HG03460 (cell line): ENCODE results near the gene C6orf141.
"Not testable (repeated sequence)": the region's sequence is repeated elsewhere in the genome, so short reads cannot be mapped to it uniquely, and the experiment has no call there.

Source experiments
- ATAC-seq: cut with Tn5 transposase; IDR thresholded peaks from one replicate; pipeline ENCODE4 v1.9.1; 2021; ENCODE audit not compliant: unreplicated experiment

C6orf141 gene

DNA sequence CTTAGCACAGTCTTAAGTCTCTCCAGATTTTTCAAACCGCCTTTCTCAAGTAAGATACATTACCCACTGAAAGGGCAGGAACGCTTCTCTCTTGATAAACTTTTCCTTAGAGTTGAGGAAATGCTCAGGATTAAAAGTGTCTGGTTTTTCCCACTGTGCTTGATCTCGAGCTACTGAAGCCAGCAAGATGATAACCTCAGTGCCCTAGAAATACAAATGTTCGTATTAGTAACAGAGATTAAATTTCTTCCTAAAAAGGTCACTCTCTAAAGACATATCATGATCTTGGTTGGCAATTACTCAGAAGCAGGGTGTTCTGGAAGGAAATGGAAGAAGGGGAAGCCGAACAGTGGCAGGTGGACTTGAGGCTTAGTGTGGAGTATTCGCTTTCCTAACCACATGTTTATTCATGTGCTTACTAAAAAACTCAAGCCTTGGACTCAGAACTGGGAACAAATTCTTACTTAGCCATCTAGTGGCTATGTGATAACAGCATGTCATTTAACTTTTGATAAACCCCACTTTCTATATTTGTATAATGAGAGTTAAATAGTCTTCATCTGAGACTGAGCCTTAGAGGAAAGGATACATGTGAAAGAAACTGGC lies 20.1 kb downstream of the C6orf141 start:
- ATAC-seq: no peak

- no peak for ATAC-seq
Observed at GRCh38 chr6:49576618-49577017, 26.1 kb downstream of the C6orf141 start.

GRCh38 chr6:49579649-49580048 lies 29.2 kb downstream of the C6orf141 start:
- ATAC-seq: no peak

- no peak for ATAC-seq
Observed at GRCh38 chr6:49582529-49582928, 32.1 kb downstream of the C6orf141 start.

DNA sequence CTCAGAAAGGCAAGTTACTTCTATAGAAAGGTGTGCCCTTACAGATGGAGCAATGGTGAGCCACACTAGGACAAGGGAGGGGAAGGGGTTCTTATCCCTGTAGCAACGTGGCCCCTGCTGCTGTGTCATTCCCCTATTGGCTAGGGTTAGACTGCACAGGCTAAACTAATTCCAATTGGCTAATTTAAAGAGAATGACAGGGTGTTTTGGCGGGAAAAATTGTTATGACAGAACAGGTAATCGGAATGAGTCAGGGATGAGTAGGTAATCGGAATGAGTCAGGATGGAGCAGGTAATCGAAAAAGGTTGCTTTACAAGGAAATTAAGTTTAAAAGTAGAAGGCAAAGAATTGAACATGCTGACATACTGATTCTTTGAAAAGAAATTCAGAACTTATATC lies 36.8 kb downstream of the C6orf141 start:
- not testable (repeated sequence) for ATAC-seq
